Endothelial cell of umbilical vein (primary cell): ENCODE measurements around the gene MYD88. TPM values are rescaled to one million over a fixed set of nuclear protein-coding genes. Genes with fewer than 3 reads are reported as not detected.

ENCODE experiments used
- BruUV-seq: library from RNA; stranded (reverse); fragments of 400-500 nt; replicated peaks from 2 replicates; lab custom pipeline; 2021; lab: Mats Ljungman, UMichigan
- CTCF ChIA-PET: fragments of 300-600, 350-600 bp; sonication (Branson Sonifier 250); formaldehyde crosslinking; loops from one replicate; lab custom pipeline; 2021; ENCODE audit warnings: antibody characterized with exemption, inconsistent platforms; lab: Charles Lee
- POLR2A ChIA-PET: fragments of 300-600, 350-600 bp; sonication (Branson Sonifier 250); formaldehyde crosslinking; loops from one replicate; lab custom pipeline; 2021; ENCODE audit warnings: antibody characterized with exemption, inconsistent platforms; lab: Charles Lee
- DNase-seq: peaks from one replicate; pipeline ENCODE4 v3.0.0-alpha.2; 2011; ENCODE audit warnings: low read depth, low spot score
- FAIRE-seq: peaks from 2 replicates; lab custom pipeline; 2011; peaks lifted over from hg19 to GRCh38; lab: Jason Lieb, UNC
- H2AFZ ChIP-seq: 2 replicates; pipeline ENCODE4 v1.6.0; 2012; ENCODE audit warnings: low read depth, low read length, control low read depth, inconsistent platforms
- H3K27ac ChIP-seq: 2 replicates; pipeline ENCODE4 v1.5.1; 2011; ENCODE audit warnings: low read depth, mild to moderate bottlenecking, control low read depth, low read length, moderate library complexity; ENCODE audit not compliant: insufficient read depth
- H3K27me3 ChIP-seq, 2 experiments: 2 replicates each; pipeline versions ENCODE4 v1.6.0 to v1.6.1; 2011; ENCODE audit warnings: low read length in 2 of 2, mixed read lengths in 1 of 2; ENCODE audit not compliant: control insufficient read depth in 2 of 2, insufficient read depth in 2 of 2
- H3K36me3 ChIP-seq, 2 experiments: 2 replicates in 1 of 2; 3 replicates in 1 of 2; pipeline ENCODE4 v1.5.1; 2011; ENCODE audit warnings: low read length in 2 of 2, mild to moderate bottlenecking in 1 of 2, moderate library complexity in 1 of 2; ENCODE audit not compliant: control insufficient read depth in 2 of 2, insufficient read depth in 2 of 2; ENCODE audit errors: extremely low read depth in 1 of 2
- H3K4me1 ChIP-seq: 3 replicates; pipeline ENCODE4 v1.5.1; 2011; ENCODE audit warnings: mild to moderate bottlenecking, low read length; ENCODE audit not compliant: control insufficient read depth, insufficient read depth; ENCODE audit errors: extremely low read depth
- H3K4me2 ChIP-seq: 2 replicates; pipeline ENCODE4 v1.6.1; 2011; ENCODE audit warnings: low read length, control low read depth, mixed read lengths; ENCODE audit not compliant: insufficient read depth
- H3K4me3 ChIP-seq, 3 experiments: fragments of 200-600 bp in 1 of 3; sonication (generic), shearing (Covaris generic) in 1 of 3; replicated peaks in 1 of 3; 2 replicates each; pipeline ENCODE4 v1.5.1; 2011 to 2016; ENCODE audit warnings: control low read depth in 3 of 3, low read length in 3 of 3, mild to moderate bottlenecking in 2 of 3, inconsistent platforms in 1 of 3, low read depth in 1 of 3, moderate library complexity in 1 of 3; ENCODE audit not compliant: insufficient read depth in 1 of 3
- H3K79me2 ChIP-seq: 2 replicates; pipeline ENCODE4 v1.6.0; 2012; ENCODE audit warnings: low read length, inconsistent platforms; ENCODE audit not compliant: control insufficient read depth, insufficient read depth
- H3K9ac ChIP-seq: replicated peaks from 2 replicates; pipeline ENCODE3; 2011; ENCODE audit warnings: low read length, control low read depth; ENCODE audit not compliant: insufficient read depth; ENCODE audit errors: extremely low read depth
- H3K9me1 ChIP-seq: replicated peaks from 3 replicates; pipeline ENCODE4 v1.6.0; 2011; ENCODE audit warnings: mild to moderate bottlenecking, low read length; ENCODE audit not compliant: control insufficient read depth, insufficient read depth; ENCODE audit errors: extremely low read depth
- H3K9me3 ChIP-seq: replicated peaks from 2 replicates; pipeline ENCODE4 v1.5.1; 2012; ENCODE audit warnings: low read length, inconsistent platforms; ENCODE audit not compliant: control insufficient read depth, insufficient read depth
- H4K20me1 ChIP-seq: replicated peaks from 2 replicates; pipeline ENCODE3; 2011; ENCODE audit warnings: mild to moderate bottlenecking, low read length; ENCODE audit not compliant: control insufficient read depth, insufficient read depth; ENCODE audit errors: extremely low read depth
- CTCF ChIP-seq, 2 donors: IDR thresholded peaks; 1 replicate in 1 of 2; 2 replicates in 1 of 2; pipeline ENCODE4 v1.5.1; 2011; ENCODE audit warnings: low read length in 2 of 2, mild to moderate bottlenecking in 2 of 2, moderate library complexity in 2 of 2, control low read depth in 1 of 2, inconsistent platforms in 1 of 2, low read depth in 1 of 2; ENCODE audit not compliant: insufficient read depth in 1 of 2; ENCODE audit errors: extremely low read depth in 1 of 2
- EZH2 ChIP-seq: IDR thresholded peaks from 2 replicates; pipeline ENCODE4 v1.6.1; 2012; ENCODE audit warnings: borderline replicate concordance, low read depth, mild to moderate bottlenecking, moderate library complexity, low read length, inconsistent platforms; ENCODE audit not compliant: severe bottlenecking
- FOS ChIP-seq: IDR thresholded peaks from 2 replicates; pipeline ENCODE4 v1.6.1; 2011; ENCODE audit warnings: mild to moderate bottlenecking, low read length, moderate library complexity, borderline replicate concordance; ENCODE audit not compliant: insufficient read depth
- GATA2 ChIP-seq: IDR thresholded peaks from 2 replicates; pipeline ENCODE4 v1.7.0; 2011; ENCODE audit warnings: low read depth, mild to moderate bottlenecking, moderate library complexity, mixed read lengths, low read length; ENCODE audit not compliant: insufficient read length, insufficient read depth
- JUN ChIP-seq: IDR thresholded peaks from 2 replicates; pipeline ENCODE4 v1.6.1; 2011; ENCODE audit warnings: borderline replicate concordance, low read depth; ENCODE audit not compliant: insufficient read length, insufficient read depth
- MAX ChIP-seq: IDR thresholded peaks from 2 replicates; pipeline ENCODE4 v1.6.1; 2011; ENCODE audit not compliant: insufficient read depth, insufficient read length
- MYC ChIP-seq: IDR thresholded peaks from one replicate; pipeline ENCODE4 v1.6.1; 2011; ENCODE audit warnings: mild to moderate bottlenecking, low read depth, low read length
- POLR2A ChIP-seq: IDR thresholded peaks from 2 replicates; pipeline ENCODE4 v1.6.1; 2012; ENCODE audit warnings: low read depth, mild to moderate bottlenecking, control low read depth, low read length
- POLR2AphosphoS5 ChIP-seq: IDR thresholded peaks from 2 replicates; pipeline ENCODE4 v1.6.1; 2012; ENCODE audit warnings: low read depth, mild to moderate bottlenecking, control low read depth, low read length, moderate library complexity; ENCODE audit not compliant: insufficient read depth
- dilution Hi-C: fragments of 300-500 bp; cut with MboI; formaldehyde crosslinking; loops from one replicate; pipeline ENCODE4 v1.15.0; 2019; ENCODE audit warnings: low sequenced_read_pairs; ENCODE audit not compliant: extremely low pct_ligation_motif_present
- intact Hi-C: fragments of 100-400 bp; cut with micrococcal nuclease; formaldehyde crosslinking; loops from one replicate; pipeline ENCODE4 v1.10.0; 2022
- polyA plus RNA-seq, 4 experiments: library from polyadenylated mRNA; depleted of rRNA in 3 of 4; stranded (reverse) in 3 of 4; unstranded in 1 of 4; fragments of >200 nt; gene quantifications; 2 replicates each; pipeline versions ENCODE4 v1.2.1 to v1.2.3, GENCODE V29; 2011 to 2012; ENCODE audit warnings: missing spikeins in 1 of 4
- total RNA-seq: library from RNA; stranded (reverse); gene quantifications from 2 replicates; pipeline ENCODE4 v1.2.3, GENCODE V29; 2021

The MYD88 gene
- total and polyA plus RNA-seq, 2 donors (not counting 3 experiments of a cell fraction or from before 2014, with no cell fraction given) = 35.1 to 55.0 TPM

- H2AFZ ChIP-seq = no peak overlapping the region
- no peaks in the 10 kb centered on the region for H3K9me1 ChIP-seq
- no TSS peak for BruUV-seq
- FAIRE-seq (no peak), DNase-seq (no peak)
- TF ChIP-seq POLR2AphosphoS5 (no peak), MYC (no peak), GATA2 (no peak)
- no peak overlapping the region for H3K9ac ChIP-seq
- ChIA-PET POLR2A (no interaction called here), CTCF (interaction anchor here (0.7 to 4.8 kb wide), 18 partner anchors 9 to 725 kb away, joined by 3 to 52 read pairs (median 4); partner anchors contain the start of genes ACAA1, OXSR1 and XYLB)
- H4K20me1 ChIP-seq = no peaks in the 10 kb centered on the region
- H3K36me3 ChIP-seq = peaks cover 5 to 12% of the 10 kb centered on the region in 2 experiments
- intact Hi-C loops = loop anchor here (1.0 to 5.0 kb wide), 4 partner anchors 144 to 362 kb away; partner anchors contain the start of gene XYLB
- no peak overlapping the region for H3K27ac ChIP-seq
- H3K27me3 ChIP-seq = no peaks in the 10 kb centered on the region
- dilution Hi-C loops = no loop called here
- no peaks in the 10 kb centered on the region for H3K79me2 ChIP-seq
- H3K9me3 ChIP-seq = no peaks in the 10 kb centered on the region
- no peak overlapping the region for H3K4me2 ChIP-seq
- no peaks in the 10 kb centered on the region for H3K4me1 ChIP-seq
- H3K4me3 ChIP-seq = no peak overlapping the region
These were observed 19.8 kb upstream of the MYD88 start for GRCh38 chr3:38118421-38119247.

GRCh38 chr3:38119248-38119544, 19.3 kb upstream of the MYD88 start:
- Histone ChIP-seq H3K9me3 (no peaks in the 10 kb centered on the region), H3K36me3 (peaks cover 5 to 12% of the 10 kb centered on the region in 2 experiments), H3K4me2 (no peak overlapping the region), H3K27ac (no peak overlapping the region), H2AFZ (no peak overlapping the region), H3K79me2 (no peaks in the 10 kb centered on the region), H3K27me3 (no peaks in the 10 kb centered on the region), H3K4me1 (no peaks in the 10 kb centered on the region), H3K4me3 (no peak overlapping the region), H4K20me1 (no peaks in the 10 kb centered on the region), H3K9ac (no peak overlapping the region), H3K9me1 (no peaks in the 10 kb centered on the region)
- ChIA-PET POLR2A (no interaction called here), CTCF (interaction anchor here (0.7 to 4.8 kb wide), 13 partner anchors 9 to 402 kb away, joined by 3 to 52 read pairs (median 4); partner anchors contain the start of genes ACAA1 and XYLB)
- DNase-seq (no peak), FAIRE-seq (no peak)
- no TSS peak for BruUV-seq
- TF ChIP-seq GATA2 = no peak
- no peak for TF ChIP-seq EZH2
- TF ChIP-seq POLR2AphosphoS5 = no peak
- no peak for TF ChIP-seq POLR2A
- TF ChIP-seq MAX = no peak
- TF ChIP-seq JUN = no peak
- TF ChIP-seq MYC = no peak
- no peak for TF ChIP-seq FOS
- TF ChIP-seq CTCF (IDR thresholded peaks at IDR 0.05; ENCODE audit: extremely low read depth in 1 of 2, insufficient read depth in 1 of 2, low read depth in 1 of 2, low read length in 2 of 2) = no peak
- dilution Hi-C loops = no loop called here
- intact Hi-C loops = loop anchor here (5.0 kb wide), 1 partner anchor 178 kb away; no protein-coding TSS in a partner anchor
